HCEC 1CT (cell line): Measurements from ENCODE around the gene ARHGAP45.
A peak's percentile ranks its signal among the peaks of the same experiment; 100 is the strongest.

Experiments
- DNase-seq: peaks from one replicate; pipeline ENCODE4 v3.0.0-alpha.2; 2017

Gene ARHGAP45

DNA sequence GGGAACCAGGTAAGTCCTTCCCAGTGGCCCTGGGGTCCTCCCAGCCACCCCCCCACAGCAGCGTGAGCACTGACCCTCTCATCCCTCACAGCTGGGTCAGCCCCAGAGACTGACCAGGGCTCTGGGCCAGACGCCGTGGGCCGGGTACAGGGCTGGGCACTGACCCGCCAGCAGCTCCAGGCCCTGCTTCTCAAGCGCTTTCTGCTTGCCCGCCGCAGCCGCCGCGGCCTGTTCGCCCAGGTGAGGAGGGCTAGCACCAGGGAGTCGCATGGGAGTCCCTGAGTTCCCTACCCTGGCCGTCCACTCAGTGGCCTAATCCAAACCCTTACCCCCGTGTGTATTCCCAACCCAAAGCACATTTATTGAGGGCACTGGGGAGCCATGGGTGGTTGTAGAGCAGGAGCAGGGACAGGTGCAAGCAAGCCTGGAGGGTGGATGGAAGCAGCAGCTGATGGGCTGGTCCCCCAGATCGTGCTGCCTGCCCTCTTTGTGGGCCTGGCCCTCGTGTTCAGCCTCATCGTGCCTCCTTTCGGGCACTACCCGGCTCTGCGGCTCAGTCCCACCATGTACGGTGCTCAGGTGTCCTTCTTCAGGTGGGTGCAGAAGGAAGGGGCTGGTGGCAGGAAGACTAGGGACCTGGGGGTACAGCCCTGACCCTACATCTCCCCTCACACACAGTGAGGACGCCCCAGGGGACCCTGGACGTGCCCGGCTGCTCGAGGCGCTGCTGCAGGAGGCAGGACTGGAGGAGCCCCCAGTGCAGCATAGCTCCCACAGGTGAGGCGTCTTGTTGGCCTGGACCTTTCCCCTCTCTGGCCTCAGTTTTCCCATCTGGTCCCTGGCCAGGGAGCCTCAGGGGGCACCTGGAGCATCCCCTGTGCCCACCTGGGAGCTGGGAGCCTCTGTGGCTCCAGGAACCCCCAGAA, 12.6 kb upstream of the ARHGAP45 start:
- DNase-seq = no peak

DNA sequence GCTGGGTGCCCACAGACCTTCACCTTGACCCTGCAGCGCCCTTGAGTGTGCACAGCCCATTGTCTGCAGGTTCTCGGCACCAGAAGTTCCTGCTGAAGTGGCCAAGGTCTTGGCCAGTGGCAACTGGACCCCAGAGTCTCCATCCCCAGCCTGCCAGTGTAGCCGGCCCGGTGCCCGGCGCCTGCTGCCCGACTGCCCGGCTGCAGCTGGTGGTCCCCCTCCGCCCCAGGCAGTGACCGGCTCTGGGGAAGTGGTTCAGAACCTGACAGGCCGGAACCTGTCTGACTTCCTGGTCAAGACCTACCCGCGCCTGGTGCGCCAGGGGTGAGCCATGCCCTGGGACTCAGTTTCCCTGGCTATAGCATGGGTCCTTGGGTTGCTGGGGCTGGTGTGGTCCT, 11.9 kb upstream of the ARHGAP45 start:
- DNase-seq = no peak

DNA sequence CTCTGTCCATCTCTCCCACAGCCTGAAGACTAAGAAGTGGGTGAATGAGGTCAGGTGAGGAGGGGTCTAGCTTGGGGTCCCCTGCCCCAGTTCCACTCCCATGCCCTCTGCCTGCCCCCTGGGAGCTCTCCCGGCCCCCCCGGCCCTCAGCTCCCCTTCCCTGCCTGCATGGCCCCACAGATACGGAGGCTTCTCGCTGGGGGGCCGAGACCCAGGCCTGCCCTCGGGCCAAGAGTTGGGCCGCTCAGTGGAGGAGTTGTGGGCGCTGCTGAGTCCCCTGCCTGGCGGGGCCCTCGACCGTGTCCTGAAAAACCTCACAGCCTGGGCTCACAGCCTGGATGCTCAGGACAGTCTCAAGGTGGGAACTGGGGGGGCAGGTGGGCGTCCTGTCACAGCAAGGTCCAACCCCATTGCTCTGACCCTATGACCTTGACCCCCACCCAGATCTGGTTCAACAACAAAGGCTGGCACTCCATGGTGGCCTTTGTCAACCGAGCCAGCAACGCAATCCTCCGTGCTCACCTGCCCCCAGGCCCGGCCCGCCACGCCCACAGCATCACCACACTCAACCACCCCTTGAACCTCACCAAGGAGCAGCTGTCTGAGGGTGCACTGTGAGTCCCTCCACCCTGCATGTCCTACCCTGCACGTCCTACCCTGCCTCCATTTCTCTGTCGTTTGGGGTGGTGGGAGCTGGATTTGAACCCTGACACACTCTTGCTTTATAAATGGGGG, 10.9 kb upstream of the ARHGAP45 start:
- no peak for DNase-seq

DNA sequence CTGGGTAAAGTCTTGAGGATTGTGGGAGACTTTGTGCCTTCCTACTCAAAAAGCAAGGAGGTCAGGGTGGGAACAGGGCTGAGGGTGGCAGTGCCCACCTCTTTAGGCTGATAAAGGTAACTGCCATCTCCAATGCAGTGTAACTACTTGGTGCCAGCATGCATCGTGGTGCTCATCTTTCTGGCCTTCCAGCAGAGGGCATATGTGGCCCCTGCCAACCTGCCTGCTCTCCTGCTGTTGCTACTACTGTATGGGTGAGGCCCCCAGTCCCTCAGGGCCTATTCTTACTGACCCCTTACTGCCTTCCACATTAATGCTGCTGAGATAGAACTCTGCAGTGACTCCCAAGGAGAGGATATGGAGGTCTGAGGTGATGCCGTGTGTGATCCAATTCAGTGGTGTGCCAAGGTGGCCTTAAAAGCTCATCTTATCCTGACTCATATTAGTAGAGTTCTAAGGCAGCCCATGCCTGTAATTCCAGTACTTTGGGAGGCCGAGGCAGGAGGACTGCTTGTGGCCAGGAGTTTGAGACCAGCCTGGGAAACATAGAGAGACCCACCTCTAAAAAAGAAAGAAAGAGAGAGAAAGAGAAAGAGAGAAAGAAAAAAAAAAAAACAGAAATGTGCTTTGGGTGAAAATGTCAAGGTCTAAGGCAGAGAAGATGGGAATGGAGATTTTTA, 9.7 kb upstream of the ARHGAP45 start:
- peak; percentile 42 for DNase-seq

DNA sequence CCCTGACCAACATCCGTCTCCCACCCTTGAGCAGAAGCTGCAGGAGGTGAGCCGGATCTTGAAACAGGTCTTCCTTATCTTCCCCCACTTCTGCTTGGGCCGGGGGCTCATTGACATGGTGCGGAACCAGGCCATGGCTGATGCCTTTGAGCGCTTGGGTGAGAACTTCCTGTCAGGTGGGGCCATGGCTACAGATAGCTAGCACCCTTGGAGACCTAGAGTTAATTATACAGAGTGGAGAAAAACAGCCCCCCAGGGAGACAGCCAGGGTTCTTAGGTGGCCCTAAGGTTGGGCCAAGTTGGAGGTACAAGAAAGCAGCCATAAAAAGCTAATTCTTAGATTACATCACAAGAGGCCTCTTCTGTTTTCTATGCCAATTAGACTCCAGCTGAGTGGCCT, 8.9 kb upstream of the ARHGAP45 start:
- DNase-seq = no peak

DNA sequence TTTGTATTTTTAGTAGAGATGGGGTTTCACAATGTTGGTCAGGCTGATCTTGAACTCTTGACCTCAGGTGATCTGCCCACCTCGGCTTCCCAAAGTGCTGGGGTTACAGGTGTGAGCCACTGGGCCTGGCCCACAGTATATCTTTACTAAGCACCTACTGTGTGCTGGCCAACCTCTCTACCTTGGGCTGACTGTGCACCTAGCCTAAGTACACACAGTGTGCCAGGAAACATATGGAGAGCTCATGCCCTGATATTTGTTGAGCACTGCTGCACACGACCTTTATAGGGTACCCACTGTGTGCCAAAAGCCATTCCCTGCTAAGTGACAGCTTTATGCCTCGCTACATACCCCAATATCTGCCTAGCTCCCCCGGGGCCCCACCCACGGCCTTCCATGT, 6.3 kb upstream of the ARHGAP45 start:
- DNase-seq = no peak

DNA sequence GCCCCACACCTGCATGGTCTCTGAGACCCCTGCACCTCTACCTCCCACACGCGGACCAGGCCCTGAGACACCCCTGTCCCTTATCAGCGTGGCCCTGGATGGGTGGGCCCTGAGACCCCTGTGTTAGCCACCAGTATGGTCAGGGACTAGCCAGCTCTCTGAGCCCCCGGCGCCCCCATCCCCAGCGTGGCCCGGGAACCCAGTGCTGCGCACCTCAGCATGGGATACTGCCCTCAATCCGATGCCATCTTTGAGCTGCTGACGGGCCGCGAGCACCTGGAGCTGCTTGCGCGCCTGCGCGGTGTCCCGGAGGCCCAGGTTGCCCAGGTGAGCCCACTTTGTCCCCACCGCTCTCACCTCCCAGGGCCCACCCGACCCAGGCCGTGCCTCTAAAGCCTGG, 5.0 kb upstream of the ARHGAP45 start:
- no peak for DNase-seq

DNA sequence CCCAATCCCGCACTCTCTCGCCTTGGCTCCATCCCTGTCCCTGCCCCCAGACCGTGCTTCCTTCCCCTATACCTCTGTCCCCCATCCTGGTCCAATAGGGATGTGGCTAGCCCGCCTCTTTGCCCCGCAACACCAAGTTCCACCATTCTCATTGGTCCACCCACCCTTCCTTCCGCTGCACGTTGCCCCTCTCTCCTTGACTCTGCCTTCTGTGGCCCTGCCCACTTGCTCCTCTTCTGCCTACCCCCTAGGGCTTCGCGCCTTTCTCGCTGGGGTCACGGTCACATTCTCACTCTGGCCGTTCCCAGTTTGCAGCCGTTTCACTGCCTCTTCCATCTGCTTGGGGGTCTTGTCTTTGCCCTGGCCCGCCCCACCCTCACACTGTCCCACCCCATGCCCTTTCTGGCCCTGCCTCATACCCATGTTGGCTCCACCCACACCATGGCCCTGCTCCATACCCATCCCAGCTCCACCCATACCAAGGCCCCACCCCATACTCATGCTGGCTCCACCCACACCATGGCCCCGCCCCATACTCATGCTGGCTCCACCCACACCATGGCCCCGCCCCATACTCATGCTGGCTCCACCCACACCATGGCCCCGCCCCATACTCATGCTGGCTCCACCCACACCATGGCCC, 4.5 kb upstream of the ARHGAP45 start:
- DNase-seq = no peak

DNA sequence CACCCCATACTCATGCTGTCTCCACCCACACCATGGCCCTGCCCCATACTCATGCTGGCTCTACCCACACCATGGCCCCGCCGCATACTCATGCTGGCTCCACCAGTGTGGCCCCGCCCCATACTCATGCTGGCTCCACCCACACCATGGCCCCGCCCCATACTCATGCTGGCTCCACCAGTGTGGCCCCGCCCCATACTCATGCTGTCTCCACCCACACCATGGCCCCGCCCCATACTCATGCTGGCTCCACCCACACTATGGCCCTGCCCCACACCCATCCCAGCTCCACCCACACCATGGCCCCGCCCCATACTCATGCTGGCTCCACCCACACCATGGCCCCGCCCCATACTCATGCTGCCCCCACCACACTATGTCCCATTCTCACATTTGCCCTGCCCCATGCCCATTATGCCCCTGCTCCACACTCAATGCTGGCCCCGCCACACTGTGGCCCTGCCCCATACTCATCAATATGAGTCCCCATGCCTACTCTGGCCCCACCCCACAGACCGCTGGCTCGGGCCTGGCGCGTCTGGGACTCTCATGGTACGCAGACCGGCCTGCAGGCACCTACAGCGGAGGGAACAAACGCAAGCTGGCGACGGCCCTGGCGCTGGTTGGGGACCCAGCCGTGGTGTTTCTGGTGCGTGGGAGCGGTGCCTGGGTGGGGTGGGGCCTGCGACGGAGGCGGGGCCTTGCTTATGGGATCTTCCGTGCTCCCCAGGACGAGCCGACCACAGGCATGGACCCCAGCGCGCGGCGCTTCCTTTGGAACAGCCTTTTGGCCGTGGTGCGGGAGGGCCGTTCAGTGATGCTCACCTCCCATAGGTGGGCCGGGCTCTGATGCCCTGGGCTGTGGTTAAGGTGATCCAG, 3.7 kb upstream of the ARHGAP45 start:
- no peak for DNase-seq

DNA sequence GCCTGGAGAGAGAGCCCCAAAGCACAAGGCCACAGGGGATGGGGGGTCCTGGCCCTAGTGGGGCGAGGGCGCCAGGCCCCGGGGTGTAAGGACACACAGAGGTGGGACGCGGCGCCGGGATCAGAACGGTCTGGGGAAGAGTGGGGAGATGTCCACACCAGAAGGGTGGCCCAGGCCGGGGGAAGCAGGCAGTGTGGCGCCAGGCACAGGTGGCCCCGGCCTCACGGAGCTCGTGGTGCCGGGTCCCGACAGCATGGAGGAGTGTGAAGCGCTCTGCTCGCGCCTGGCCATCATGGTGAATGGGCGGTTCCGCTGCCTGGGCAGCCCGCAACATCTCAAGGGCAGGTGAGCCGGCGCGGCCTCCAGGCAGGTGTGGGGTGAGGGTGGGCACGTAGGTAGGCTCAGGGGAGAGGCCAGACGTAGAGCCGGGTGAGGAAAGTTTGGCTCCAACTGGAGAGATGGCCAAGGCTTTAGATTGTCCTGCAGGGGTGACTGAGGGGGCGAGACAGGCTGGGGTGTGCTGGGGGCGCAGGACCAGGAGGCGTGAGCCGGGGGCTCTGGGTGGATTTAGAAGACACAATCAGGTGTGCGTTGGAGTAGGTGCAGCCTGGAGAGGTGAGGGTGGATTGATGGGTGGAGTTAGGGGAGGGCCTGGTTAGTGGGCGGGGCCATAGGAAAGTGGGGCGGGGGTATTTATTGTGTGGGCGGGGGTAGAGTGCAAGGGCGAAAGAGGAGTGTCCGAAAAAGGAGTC, 2.9 kb upstream of the ARHGAP45 start:
- no peak for DNase-seq

DNA sequence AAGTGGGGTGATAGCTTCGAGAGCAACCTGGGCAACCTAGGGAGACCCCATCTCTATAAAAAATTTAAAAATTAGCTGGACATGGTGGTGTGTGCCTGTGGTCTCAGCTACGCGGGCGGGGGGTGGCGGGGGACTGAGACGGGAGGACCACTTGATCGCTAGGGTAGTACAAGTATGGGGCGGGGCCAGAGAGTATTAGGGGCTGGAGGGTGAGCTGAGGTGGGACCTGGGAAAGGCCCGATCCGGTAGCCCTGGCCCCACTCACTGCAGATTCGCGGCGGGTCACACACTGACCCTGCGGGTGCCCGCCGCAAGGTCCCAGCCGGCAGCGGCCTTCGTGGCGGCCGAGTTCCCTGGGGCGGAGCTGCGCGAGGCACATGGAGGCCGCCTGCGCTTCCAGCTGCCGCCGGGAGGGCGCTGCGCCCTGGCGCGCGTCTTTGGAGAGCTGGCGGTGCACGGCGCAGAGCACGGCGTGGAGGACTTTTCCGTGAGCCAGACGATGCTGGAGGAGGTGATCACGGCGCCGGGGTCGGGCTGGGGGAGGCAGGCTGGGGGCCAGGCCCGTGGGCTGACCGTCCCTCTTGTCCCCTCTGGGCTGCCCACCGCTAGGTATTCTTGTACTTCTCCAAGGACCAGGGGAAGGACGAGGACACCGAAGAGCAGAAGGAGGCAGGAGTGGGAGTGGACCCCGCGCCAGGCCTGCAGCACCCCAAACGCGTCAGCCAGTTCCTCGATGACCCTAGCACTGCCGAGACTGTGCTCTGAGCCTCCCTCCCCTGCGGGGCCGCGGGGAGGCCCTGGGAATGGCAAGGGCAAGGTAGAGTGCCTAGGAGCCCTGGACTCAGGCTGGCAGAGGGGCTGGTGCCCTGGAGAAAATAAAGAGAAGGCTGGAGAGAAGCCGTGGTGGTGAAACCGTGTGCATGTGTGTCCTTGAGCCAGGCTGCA, 2.0 kb upstream of the ARHGAP45 start:
- DNase-seq = peak; percentile 66

DNA sequence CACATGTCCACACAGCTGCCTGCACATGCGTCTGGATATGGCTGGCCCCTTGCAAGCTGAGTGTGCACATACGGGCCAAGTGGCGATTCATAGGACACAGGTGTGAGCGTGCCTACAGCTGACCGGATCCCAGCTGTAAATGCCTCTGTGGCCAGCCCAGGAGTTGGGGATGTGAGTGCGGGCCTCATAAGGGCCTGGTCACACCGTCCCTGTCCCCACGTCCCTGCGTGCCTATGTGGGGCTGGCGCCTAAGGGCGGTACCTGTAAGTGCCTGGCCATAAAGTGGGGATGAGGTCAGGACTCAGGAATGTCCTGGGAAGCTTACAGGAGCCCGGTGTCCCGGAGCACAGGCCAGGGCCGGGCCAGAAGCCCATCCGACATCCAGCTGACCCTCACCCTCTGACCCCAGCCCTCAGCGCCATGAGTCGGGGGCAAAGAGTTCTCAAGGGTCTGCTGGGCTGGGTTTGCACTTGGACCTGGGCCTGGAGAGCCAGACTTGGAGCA, 1.3 kb upstream of the ARHGAP45 start:
- DNase-seq = no peak

DNA sequence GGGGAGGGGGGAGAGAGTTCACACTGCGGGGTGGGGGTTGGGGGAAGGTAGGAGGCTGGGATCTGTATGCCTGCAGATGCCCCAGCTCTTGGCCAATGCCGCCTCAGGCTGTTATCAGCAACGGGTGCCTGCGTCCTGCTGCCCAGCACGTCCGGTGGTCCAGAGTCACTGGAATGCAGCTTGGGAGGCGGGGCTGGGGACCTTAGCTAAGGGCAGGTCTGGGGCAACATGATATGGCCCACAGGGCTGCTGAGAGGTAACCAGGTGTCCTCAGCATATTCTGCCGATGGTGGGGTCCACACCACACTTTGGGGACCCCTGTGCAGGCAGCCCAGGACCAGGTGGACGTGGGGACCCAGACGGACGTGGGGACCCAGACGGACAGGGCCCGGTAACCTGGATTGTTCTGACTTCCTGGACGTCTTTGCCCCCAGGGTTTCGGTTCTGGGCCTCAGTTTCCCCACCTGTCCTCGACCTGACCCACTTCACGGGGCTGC, 668 bp upstream of the ARHGAP45 start:
- no peak for DNase-seq

DNA sequence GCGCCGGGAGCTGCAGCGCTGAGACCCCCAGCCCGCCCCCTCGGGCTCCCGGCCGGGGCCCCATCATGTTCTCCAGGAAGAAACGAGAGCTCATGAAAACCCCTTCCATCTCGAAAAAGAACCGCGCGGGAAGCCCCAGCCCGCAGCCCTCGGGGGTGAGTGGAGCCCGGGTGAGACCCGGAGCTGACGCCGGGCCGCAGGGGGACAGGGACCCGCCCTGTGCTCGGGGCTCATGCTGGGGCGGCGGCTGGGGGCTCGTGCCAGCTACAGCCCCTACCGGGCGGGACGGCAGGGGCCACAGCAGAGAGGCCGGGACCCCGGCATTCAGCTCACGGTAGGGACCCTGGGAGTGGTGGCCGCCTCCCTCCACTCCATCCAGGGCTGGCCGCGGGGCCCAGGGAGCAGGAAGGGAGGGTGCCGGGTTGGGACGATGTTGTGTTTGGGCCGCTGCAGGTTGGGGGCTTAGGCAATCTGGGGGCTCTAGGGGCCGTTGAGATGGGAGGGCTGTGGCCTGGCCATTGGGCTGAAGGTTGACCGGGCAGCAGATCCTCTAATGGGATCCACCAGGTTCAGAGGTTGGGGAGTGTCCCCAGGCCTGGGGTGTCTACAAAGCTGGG, 482 bp downstream of the ARHGAP45 start:
- DNase-seq = no peak

DNA sequence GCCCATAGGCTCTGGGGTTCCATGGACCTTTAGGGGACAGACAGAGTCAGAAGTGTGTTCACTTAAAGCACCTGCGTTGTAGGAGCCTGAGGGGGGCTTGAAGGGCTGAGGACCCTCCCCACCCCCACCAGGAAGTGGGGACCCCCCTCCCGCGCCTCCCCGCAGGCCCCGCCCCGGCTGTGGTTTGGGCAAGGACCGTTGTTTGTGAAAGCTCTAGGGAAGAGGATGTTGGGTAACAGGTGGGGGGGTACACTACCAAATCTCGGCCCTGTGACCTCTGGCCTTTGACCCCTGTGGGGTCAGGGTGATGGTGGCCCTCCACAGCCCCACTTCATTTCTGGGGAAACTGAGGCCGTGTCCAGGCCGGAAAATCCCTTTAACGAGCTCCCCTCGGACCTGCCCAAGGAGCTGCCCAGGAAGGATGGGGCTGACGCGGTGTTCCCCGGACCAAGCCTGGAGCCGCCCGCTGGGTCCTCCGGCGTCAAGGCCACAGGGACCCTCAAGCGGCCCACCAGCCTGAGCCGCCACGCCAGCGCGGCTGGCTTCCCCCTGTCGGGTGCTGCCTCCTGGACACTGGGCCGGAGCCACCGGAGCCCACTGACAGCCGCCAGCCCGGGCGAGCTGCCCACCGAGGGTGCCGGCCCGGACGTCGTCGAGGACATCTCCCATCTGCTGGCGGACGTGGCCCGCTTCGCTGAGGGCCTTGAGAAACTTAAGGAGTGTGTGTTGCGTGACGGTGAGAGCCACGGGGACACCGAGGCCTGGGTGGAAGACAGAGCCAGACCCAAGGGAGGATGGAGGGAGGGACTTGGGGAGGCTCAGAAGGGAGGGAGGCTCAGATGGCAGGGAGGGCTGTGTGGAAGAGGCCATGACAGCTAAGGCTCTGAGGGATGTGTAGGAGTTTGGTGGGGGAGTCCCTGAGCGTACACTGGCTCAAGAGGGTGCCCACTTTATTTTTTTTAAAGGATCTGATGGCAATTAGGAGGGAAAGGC, 1.3 kb downstream of the ARHGAP45 start:
- DNase-seq = no peak

DNA sequence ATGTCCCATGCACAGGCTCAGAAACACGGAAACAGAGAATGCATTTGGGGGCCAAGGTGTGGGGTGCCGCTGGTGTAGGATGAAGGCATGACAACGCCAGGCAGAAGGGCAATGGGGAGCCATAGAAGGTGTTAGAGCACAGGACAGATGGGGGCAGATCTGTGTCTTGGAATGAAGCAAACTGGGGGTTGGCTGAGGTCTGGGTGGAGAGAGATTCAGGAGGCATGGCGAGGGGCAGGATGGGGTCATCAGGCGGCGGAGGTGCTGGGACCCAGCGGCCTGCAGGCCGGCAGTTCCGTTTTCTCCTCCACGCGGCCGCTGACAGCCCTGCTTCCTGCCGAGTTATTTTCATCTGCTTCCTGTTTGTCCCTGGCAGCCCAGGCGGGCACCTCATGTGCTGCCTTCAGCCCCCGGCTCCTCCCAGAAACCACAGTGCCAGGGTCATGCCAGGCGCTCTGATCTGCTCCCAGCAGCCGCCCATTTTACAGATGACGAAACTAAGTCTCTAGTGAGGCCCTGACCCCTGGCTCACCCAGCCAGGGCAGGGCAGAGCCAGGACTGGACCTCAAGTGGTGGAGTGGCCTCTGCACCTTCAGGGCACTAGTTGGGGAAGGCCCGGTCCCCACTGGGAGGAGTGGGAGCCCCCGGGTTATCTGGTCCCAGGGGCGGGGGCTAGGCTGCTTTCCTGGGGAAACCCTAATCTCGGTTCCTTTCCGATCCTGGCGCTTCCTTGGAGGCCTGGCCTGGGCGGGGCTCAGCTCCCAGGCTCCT, 2.2 kb downstream of the ARHGAP45 start:
- DNase-seq = no peak

DNA sequence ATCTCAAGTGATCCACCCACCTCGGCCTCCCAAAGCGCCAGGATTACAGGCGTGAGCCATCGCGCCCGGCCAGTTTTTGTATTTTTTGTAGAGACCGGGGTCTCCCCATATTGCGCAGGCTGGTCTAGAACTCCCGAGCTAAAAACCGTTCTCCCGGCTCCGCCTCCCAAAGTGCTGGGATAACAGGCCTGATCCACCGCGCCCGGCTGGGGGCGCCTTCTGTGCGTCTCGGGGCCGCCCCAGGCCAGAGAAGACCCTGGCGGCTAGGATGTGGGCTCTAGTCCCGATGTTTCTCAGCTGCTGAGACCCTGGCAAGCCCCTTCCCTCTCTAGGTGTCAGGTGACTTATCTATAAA, 3.6 kb downstream of the ARHGAP45 start:
- DNase-seq = no peak
